Head of caudate nucleus (tissue), 42 donors: Measurements from ENCODE around the gene KLF8.
A peak's percentile ranks its signal among the peaks of the same experiment; 100 is the strongest.
"Not testable (repeated sequence)": the region's sequence is repeated elsewhere in the genome, so short reads cannot be mapped to it uniquely, and the experiment has no call there.

ENCODE experiments used
- DNase-seq, 42 donors: peaks; one replicate each; pipeline versions ENCODE4 v3.0.0 to v3.0.0-alpha.2; 2020 to 2021; ENCODE audit warnings: mixed read lengths in 7 of 42
- intact Hi-C: fragments of 100-400 bp; cut with DNase I; formaldehyde crosslinking; loops from one replicate; pipeline ENCODE4 v1.15.0; 2022

KLF8 gene

DNA sequence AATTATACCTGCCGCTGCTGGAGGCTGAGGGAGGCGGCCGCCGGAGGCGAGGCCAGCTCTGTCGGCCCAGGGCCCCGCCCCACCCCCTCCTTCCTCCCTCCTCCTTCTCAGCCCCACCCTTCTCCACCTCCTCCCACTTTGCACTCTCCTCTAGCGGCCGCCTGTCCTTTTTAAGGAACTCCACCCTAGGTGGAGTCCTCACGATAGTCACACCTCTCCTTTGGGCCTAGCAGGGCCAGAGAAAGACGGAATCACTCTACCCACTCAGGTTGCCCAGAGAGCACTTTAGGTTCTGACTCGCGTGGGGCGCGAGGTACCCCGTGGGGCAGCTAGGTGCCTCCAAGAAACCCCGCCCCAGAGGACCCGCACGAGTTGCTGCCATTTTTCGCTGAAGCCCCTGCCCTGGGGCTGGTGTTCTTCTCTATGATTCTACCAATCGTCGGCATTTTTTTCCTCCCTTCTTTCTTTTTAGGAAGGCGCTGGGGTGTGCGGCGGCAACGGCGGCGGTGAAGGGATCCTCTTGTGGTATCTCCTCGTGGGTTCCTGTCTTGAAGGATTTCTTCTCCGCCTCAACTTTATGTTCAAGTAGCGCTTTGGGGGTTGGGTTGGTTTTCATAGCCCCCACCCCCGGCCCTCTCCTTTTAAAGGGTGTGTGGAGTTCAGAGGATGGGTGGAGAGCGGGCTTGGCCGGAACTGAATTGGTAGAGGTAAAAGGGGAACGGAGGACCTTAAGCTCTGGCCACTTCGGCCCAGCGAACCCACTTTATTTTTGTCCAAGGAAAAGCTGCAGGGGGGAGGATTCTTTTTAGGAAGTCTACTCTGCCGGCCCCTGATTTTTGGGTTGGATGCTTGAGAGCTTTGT lies at the start of gene KLF8:
KLF8 (plus strand) TSS at position 136 of the 862 bp plus-strand sequence. CDS start 979 bp downstream, outside the sequence.
- peak in 31 of 42 donors; percentile 3 to 62 (median 20) for DNase-seq
- intact Hi-C loops, result no loop called here

DNA sequence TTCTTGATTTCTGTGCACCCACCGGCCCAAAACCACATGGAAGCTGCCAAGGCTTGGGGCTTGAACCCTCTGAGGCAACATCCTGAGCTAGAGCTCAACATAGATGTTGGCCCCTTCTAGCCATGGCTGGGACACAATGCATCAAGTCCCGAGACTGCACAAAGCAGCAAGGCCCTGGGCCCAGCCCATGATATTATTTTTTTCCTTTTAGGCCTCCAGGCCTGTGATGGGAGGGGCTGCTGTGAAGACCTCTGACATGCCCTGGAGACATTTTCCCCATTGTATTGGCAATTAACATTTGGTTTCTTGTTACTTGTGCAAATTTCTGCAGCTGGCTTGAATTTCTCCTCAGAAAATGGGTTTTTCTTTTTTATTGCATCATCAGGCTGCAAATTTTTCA lies 25.2 kb upstream of the KLF8 start:
- intact Hi-C loops, DNase-seq: not testable (repeated sequence)

DNA sequence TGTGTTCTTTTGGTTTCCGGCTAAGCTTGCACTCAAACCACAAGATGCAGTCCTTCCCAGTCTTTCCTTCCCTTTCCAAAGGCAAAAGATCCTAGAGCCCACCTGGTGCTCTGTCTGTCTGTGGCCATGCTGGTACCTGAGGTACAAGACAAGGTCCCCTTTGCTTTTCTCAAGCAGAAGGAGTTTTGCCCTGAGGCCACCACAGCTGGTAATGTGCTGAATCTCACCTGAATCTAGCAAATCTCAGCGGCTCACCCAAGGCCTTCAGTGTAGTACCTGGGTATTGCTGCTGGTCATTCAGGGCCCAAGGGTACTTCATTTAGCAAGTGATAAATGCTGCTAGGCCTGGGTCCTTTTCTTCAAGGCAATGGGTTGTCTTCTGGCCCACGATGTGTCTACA lies 20.5 kb upstream of the KLF8 start:
- no peak for DNase-seq
- intact Hi-C loops, result no loop called here

DNA sequence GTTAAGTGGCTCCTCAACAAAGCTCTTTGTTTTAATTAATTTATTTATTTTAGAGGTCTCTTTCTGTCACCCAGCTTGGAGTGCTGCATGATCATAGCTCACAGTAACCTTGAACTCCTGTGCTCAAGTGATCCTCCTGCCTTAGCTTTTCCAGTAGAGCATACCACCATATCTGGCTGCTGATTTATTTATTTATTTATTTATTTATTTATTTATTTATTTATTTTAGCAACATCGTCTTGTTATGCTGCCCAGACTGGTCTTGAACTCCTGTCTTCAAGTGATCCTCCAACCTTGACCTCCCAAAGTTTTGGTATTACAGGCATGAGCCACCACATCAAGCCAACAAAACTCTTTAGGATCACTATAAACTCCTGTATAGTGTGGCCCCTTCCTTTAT lies 15.8 kb upstream of the KLF8 start:
- intact Hi-C loops, result no loop called here
- no peak for DNase-seq

DNA sequence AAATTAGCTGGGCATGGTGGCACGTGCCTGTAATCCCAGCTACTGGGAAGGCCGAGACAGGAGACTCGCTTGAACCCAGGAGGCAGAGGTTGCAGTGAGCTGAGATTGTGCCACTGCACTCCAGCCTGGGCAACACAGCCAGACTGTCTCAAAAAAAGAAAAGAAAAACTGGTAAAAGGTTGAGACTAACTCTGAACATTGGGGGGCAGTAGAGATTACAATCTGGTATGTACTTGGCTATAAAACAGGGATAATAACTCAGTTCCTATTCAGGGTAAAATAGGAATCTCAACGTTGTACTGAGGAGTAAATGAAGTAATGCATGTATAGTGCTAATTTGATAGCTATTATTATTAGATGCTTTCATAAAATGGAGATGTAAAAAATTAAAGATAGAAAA lies 12.5 kb upstream of the KLF8 start:
- intact Hi-C loops, result no loop called here
- DNase-seq, result no peak

DNA sequence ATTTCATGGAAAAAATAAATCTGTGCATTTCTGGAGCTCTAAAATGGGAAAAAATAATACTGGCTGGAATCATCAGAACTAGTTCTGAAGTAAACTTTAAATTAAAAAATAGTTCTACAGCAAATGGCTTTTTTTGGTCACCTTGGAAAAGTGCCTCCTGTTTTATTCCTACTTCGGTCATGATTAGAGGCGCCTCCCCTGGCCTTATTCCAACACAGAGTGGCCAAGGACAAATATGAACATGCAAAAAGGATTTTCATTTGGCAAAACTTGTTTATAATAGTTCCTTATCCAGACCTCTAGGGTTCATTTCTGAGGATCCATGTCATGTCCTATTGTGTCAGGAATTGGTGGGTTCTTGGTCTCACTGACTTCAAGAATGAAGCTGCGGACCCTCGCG lies 11.1 kb upstream of the KLF8 start:
- intact Hi-C loops, result no loop called here
- no peak for DNase-seq

DNA sequence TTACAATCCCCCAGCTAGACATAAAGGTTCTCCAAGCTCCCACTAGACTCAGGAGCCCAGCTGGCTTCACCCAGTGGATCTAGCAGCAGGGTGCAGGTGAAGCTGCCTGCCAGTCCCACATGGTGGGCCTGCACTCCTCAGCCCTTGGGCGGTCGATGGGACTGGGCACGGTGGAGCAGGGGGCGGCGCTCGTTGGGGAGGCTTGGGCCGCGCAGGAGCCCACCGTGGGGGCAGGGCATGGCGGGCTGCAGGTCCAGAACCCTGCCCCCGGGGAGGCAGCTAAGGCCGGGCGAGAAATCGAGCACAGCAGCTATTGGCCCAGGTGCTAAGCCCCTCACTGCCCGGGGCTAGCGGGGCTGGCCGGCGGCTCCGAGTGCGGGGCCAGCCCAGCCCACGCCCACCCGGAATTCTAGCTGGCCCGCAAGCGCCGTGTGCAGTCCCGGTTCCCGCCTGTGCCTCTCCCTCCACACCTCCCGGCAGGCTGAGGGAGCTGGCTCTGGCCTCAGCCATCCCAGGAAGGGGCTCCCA lies 9.6 kb upstream of the KLF8 start:
- no peak for DNase-seq
- intact Hi-C loops, result no loop called here

DNA sequence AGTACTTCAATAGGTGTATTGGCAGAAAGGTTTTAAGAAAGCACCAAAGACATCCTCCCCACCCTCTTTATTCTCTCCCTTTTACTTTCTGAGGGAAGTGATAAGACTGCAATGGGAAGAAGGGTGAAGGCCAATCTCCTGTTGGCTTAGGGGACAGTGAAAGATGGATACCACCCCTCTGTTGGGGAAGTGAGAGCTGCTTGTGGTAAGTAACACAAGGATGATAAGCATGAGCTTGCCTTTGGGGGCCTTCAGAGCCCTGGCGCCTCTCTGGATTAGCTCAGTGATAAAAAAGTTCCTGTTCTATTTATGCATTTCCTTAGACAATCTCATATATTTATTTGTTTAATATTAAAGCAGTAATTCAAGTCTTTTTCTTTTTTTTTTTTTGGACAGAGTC lies 5.2 kb upstream of the KLF8 start:
- no peak for DNase-seq
- intact Hi-C loops, result no loop called here

DNA sequence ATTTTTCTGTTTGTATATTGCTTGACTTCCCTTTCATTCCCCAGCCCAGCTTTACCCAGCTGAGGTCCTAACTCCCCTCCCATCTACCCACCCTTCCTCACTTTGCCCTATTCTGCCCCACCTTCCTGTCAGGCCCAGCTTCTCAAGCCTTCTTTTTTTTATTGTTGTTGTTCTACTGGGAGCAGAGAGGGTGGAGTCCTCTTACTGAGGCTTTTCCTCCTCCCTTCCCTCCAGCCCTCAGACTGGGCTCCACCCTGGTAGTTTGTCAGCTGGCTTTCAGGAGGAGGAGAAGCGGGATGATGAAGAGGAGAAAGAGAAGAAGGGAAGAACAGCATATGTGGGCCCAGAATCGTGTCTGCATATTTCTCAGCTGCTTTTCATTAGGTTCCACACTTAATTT lies 3.2 kb upstream of the KLF8 start:
- DNase-seq, result no peak
- intact Hi-C loops, result no loop called here

DNA sequence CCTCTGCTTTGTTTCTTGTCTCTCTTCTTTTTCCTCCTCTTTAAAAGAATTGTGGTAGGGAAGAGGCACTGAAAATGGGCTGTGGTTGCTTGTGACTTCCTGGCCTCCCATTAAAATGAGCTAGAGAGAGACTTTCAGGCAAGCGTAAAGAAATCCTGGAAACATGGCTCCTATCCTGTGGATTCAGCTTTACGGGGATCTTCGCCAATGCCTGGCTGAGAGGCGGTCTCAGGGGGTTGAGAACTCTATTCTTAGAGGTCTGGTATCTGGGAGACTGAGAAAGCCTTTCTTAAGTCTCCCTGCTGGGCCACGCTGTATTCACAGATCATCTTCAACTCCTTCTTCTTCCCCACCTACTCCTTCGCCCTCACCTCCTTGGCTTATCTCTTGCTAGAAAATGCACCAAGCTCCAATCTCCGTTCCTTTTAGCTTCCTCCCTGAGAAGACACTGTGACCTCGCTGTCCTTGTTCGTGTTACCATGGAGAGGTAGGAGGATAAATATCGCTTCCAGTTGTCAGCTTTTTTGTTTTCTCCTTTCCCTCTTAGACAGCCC lies 542 bp upstream of the KLF8 start:
- DNase-seq, result peak in 21 of 42 donors; percentile 1 to 58 (median 18)
- intact Hi-C loops, result no loop called here

DNA sequence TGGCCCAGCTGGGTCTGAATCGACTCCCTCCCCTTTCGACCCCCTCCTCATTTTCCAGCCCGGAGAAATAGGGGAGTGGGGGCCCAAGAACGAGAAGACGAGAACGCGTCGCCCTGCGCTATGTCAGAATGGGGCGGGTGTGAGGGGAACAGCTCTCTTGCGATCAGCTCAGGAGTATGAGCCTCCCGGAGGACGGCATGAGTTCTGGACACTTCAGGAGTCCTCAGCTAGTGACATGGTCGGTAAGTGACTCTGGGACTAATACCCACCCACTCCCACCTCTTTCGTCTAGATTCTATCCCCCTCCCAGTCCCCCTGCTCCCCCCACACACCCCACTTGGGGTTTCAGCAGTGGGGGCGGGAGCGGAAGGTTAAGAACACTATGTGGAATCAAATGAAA lies 944 bp downstream of the KLF8 start:
- intact Hi-C loops, result no loop called here

DNA sequence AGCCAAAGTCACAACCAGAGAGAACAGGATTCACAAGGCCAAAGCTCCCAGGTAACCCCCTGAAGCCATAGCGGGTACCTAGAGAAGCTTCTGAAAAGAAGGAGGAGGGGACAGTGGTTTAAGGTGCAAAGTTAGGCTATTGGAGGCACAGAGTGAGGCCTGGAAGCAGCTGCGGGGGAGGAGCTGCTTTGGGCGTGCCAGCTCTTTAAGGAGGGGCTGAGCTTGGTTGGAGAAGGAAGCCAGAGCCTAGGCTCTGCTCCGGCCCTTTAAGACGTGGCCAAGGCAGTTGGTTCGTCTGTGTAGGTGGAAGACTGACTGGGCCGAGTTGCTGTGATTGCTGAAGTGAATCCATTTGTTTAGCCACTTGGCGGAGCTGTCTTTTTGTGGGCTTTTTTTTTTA lies 1.5 kb downstream of the KLF8 start:
- peak in 29 of 42 donors; percentile 6 to 52 (median 20) for DNase-seq
- intact Hi-C loops, result no loop called here

More for the DNA sequence above, 944 bp downstream of the KLF8 start:
- peak in 21 of 42 donors; percentile 2 to 42 (median 12) for DNase-seq

DNA sequence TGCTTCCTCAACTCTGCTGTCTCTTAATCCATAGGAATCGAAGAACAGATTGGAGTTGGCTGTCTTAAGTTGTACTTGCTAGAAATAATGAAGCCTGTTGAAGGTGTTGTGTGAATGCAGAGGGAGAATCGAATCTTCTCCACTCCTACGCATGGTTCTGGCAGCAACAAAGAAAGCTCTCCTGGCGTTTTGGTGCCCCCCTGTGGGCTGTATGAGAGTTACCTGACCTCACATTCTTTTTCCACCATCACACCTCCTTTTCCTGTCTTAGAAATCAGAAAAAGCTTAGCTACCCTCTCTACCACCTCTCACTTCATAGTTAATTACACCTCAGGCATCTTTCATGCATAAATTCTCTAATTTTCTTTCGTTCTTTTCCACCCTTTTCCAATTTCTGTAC lies 16.3 kb downstream of the KLF8 start:
- intact Hi-C loops, result no loop called here
- peak in 41 of 42 donors; percentile 8 to 80 (median 48) for DNase-seq

DNA sequence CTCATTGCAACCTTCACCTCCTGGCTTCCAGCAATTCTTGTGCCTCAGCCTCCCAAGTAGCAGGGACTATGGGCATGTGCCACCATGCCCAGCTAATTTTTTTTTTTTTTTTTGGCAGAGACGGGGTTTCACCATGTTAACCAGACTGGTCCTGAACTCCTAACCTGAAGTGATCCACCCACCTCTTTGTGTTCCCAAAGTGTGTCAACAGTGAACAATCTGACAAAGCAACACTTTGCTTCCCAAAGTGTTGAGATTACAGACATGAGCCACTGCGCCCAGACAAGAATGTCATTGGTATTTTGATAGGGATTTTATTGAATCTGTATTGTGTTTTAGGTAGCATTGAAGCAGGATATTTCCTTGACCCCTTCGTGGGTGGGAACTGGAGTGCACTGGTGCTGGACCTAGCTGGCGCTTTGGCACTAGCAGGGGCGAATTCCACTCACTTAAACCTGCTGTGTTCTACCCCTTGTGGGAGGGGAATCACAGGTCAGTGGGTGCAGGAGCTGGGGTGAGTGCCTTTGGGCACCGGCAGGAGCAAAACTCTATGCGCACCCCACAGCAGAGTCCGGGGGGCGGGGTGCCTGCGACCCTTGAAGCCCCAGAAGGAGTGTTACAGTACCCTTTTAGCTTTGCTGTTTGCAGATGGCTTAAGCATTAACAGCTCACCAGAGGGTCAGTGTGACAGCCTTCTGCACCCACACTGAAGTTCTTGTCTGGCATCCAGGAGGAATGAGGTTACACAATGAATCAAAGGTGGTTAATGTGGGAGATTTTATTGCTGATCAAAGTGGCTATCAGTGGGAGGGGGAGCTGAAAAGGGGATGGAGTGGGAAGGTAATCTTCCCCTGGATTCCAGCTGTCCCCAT lies 21.9 kb downstream of the KLF8 start:
- no peak for DNase-seq
- intact Hi-C loops, result no loop called here

DNA sequence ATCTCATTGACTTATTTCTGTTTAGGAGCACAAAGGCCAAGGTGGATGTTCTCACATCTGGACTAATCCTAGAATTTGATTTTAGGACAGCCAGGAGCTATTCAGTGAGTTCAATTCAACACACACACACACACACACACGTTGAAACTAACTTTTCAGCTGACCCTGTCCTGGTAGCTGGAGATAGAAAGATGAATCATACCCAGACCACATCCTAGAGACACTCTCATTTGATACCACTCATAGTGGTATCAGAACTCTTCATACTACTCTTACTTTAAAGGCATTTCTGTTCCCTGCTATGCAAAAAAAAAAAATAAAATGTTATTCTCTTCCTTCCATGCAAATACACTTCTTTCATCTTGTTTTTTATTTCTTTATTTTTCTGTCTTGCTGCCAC lies 36.7 kb downstream of the KLF8 start:
- DNase-seq, result no peak
- intact Hi-C loops, result no loop called here

DNA sequence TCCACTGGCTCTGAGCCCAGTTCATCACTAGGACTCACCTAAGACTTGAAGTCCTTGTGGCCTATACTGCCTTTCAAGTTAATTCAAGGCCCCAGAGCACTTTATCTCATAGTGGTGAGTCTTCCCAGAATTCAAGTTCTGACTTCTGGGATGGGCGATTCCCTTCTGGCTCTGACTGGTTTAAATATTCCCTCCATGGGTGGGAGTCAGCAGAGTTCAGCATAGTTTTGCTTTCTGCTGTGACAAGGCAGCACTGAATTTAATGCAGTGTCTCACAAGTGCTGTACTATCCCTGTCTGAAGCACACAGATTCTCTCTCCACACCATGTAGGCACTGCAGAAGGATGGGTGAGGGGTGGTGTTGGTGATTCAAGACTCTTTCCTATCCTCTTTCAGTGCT lies 46.5 kb downstream of the KLF8 start:
- no peak for DNase-seq
- intact Hi-C loops, result no loop called here

DNA sequence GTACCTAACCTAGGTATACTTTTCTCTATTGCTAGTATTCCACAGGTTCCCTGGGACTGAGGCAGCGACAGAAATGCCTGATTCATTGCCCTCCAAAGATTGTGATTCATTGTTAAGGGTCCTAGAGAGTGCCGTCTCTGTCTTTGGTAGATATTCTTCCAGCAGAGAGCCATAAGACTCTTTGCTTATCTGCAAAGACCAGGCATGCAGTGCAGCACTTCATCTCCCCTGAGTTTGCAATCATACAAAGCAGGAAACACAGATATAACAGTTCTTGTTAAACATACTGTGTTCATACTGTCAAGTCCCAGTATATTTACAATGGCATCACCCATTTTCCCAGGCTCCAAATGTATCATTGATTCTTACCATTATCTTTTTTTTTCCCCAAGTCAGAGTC lies 47.7 kb downstream of the KLF8 start:
- intact Hi-C loops, result no loop called here
- DNase-seq, result no peak

DNA sequence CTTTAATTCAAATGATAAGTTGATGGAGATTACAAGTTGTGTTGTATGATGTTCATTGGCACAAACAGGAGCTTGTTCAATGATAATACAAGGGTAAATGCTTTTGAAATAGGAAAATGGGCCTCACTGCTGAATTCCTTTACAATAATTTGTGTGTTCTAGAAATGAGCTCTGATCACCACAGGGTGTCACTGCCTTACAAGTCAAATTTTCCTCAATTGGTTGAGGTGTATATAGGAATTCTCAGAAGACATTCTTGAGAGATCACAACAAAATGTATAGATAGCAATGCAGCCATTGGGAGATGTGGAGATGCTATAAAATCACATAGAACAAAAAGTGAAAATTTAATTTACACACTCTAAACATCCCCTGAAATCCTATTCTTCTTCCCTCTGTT lies 49.6 kb downstream of the KLF8 start:
- peak in 2 of 42 donors; percentile 5 to 24 for DNase-seq
- intact Hi-C loops, result no loop called here

DNA sequence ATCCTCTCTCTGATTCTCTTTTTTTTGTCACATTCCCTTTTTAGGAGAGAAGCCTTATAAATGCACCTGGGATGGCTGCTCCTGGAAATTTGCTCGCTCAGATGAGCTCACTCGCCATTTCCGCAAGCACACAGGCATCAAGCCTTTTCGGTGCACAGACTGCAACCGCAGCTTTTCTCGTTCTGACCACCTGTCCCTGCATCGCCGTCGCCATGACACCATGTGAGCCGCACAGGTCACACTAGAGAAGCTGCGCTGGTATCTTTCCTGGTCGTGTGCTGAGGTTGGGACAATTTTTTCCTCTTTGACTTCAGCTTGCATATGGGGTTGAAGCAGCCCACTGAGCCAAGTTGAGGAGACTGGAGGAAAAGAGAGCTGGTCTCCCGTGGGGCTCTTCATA lies 52.1 kb downstream of the KLF8 start:
- intact Hi-C loops, result no loop called here
- no peak for DNase-seq

DNA sequence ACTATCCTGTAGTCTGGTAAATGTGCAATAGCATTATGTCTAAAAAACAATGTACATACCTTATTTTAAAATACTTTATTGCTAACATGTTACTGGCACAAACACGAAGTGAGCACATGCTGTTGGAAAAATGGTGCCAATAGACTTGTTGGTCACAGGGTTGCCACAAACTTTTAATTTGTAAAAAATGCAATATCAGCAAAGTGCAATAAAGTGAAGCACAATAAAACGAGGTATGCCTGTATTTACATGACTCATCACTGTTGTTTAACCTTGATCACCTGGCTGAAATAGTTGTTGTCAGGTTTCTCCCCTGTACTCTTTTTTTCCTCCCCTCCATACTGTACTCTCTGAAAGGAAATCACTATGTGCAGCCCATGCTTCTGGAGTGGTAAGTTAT lies 56.5 kb downstream of the KLF8 start:
- no peak for DNase-seq
- intact Hi-C loops, result no loop called here
